GM13976 (cell line): ENCODE data around the gene PTPRM.
"Not testable (repeated sequence)": the region's sequence is repeated elsewhere in the genome, so short reads cannot be mapped to it uniquely, and the experiment has no call there.

Experiments
- DNase-seq: peaks from one replicate; pipeline ENCODE4 v3.0.0; 2012; ENCODE audit warnings: low spot score
- in situ Hi-C: fragments of 300-500 bp; cut with MboI; formaldehyde crosslinking; loops from one replicate; pipeline ENCODE4 v1.12.0; 2022; ENCODE audit warnings: low sequenced_read_pairs, mixed read lengths, inconsistent platforms; ENCODE audit not compliant: unreplicated experiment
- TF ChIP-seq, protein P1 (sequence below): IDR thresholded peaks from 2 replicates; pipeline ENCODE4 v1.5.1; 2012; ENCODE audit warnings: borderline replicate concordance, mild to moderate bottlenecking; ENCODE audit not compliant: insufficient read depth; ENCODE audit errors: extremely low read depth, missing control alignments, control extremely low read depth

Gene PTPRM

DNA sequence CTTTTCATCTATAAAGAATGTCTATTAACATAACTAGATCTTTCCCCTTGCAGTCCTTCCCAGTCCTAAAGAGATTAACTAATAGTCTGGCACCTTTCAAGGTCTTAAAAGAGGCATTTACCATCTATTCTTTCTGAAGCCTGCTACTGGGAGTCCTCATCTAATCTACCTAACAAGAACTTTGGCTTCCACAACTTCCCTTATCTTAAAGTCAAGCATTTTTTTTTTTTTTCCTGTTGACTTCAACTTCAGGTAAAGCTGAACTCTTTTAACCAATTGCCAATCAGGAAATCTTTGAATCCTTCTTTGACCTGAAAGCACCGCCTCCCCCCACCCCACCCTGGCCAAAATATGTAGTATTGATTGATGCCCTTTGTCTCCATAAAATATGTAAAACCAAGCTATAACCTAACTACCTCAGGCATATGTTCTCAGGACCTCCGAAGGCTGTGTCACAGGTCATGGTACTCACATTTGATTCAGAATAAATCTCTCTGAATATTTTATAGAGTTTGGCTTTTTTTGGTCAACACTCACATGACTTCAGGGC is 168.6 kb downstream of the PTPRM start:
- in situ Hi-C loops: no loop called here
- TF ChIP-seq, protein P1, sequence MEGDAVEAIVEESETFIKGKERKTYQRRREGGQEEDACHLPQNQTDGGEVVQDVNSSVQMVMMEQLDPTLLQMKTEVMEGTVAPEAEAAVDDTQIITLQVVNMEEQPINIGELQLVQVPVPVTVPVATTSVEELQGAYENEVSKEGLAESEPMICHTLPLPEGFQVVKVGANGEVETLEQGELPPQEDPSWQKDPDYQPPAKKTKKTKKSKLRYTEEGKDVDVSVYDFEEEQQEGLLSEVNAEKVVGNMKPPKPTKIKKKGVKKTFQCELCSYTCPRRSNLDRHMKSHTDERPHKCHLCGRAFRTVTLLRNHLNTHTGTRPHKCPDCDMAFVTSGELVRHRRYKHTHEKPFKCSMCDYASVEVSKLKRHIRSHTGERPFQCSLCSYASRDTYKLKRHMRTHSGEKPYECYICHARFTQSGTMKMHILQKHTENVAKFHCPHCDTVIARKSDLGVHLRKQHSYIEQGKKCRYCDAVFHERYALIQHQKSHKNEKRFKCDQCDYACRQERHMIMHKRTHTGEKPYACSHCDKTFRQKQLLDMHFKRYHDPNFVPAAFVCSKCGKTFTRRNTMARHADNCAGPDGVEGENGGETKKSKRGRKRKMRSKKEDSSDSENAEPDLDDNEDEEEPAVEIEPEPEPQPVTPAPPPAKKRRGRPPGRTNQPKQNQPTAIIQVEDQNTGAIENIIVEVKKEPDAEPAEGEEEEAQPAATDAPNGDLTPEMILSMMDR: no peak
- no peak for DNase-seq

GRCh38 chr18:7736526-7736925 is 169.4 kb downstream of the PTPRM start:
- in situ Hi-C loops, DNase-seq: not testable (repeated sequence)

DNA sequence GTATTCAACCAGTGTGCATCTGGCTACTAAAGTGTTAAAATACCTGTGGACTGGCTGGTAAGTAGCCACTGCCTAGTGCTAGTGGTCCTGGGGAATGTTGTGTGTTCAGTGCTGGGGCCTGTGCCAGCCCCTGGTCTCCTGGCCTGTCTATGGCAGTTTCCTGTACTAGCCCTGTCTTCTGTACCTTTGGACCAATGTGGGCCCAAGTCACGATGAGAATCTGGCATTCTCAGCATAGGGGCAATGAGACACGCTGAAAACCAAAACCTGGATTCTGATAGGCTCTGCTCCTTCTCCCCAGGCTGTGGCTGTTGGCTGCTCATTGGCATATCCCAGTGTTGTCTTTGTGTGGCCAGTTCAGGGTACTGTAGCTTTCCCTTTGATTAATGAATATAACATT is 170.4 kb downstream of the PTPRM start:
- no peak for DNase-seq
- in situ Hi-C loops: no loop called here
- TF ChIP-seq, protein P1: no peak

DNA sequence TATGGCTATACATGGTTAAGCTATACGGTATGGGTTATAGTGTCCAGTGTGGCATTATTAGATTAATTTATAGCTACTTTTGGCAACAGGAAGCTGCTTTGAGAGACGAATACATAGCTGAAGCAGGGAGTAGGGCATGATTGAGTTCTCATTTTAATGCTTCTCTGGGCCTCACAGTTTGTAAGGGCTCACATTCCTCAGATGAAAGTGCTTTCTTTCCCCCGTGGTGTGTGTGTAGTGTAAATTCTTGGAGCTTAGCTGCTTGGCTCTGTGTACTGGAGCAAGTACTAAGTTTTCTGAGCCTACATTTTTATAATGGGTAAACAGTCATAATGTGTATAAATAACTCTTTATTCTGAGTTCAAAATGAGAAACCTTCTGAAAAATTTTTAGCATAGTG is 173.7 kb downstream of the PTPRM start:
- DNase-seq: no peak
- TF ChIP-seq, protein P1: no peak
- in situ Hi-C loops: no loop called here

- no peak for DNase-seq
- in situ Hi-C loops: no loop called here
- TF ChIP-seq, protein P1: no peak
Observed at GRCh38 chr18:7741640-7742039, 174.5 kb downstream of the PTPRM start.

DNA sequence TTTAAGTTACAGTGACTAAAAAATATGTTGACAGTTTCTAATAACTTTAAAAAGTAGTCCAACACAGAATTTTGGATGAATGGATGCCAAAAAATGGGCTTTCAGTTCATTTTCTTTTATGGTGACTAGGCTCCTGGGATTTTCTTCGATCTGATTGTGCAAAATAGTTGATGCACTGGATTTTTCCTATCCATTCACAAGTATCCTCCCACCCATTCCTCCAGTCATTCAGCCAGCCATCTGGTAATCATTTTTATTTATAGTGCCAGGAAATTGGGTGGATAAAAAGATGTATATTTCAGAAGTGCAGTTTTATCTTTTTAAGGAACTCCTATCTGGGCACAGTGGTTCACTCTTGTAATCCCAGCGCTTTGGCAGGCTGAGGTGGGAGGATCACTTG is 175.1 kb downstream of the PTPRM start:
- TF ChIP-seq, protein P1: no peak
- DNase-seq: no peak
- in situ Hi-C loops: no loop called here

- DNase-seq: no peak
- TF ChIP-seq, protein P1: no peak
- in situ Hi-C loops: no loop called here
Observed at GRCh38 chr18:7743256-7743655, 176.1 kb downstream of the PTPRM start.

DNA sequence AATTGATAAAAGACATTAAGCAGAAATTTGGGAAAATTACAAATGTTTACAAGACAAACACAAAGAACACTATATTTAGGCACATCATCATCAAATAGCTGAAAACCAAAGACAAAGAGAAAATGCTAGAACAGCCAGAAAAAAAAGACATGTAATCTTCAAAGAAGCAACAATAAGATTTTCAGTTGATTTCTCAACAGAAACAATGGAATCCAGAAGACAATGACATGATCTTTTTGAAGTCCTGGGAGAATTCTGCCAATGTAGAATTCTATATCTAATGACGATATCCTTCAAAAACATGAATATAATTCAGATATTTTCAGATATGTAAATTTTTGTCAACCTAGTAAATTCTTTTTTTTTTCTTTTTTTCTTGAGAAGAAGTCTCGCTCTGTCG is 179.0 kb downstream of the PTPRM start:
- no peak for DNase-seq
- in situ Hi-C loops: no loop called here
- TF ChIP-seq, protein P1: no peak
